ENCODE measurements around the gene HNRNPL.
"Not testable (repeated sequence)": the region's sequence is repeated elsewhere in the genome, so short reads cannot be mapped to it uniquely, and the experiment has no call there.

The HNRNPL gene

DNA sequence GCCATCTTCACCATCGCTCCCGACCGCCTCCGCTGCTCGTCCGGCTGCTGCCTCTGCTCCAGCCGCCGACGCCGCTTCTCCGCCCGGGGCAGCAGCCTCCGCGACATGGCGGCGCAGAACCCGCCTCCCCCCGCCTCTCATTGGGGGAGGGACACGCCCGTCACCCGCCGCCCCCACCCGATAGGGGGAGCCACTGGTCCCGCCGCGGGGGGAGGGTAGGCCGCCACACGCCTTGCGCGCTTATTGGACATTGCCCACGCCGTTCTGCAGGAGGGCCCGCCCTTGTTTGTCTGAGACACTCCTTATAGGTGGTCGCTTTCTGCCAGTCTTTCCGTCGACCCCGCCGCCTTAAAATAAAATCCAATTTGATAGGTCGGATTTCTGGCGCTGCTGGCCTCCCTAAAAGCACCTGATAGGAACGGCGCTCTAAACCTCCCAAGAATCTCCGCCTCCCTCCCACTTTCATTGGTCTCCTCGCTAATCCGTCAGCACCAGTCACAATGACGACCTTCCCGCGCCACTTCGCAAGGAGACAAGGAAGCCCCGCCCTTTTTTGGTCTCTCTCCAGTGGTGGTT is at the start of gene HNRNPL:
Gene HNRNPL (minus strand): TSS at position 127 of the 576 bp plus-strand sequence. CDS start 20 bp downstream, at position 107.
- DNase-seq = peak; percentile 100

DNA sequence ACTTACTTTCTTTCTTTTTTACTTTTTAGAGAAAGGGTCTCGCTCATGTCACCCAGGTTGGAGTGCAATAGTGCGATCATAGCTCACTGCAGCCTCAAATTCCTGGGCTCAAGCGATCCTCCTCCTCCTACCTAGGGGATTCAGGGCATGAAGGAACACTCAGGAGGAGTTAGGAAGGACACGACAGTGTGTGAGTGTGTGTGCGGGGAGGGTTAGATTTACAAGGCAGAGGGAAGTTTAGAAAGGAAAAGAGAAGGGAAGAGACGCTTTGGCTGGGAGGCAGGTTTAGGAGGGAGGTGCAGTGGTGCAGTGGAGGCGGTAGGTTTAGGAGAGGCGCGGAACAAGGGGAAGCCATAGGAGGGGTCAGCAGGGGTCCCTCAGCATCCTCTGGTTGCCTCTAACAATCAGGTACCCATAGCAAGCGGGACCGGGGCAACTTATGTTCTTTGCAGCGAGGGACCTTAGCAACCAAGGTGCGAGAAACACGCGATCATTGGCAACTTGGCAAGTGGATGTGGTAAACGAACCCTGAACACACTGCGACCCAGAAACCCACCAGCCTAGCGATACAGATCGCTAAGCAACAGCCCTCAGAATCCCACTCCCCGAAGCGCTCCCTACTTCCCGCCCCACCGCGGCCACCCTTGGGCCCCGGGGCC is 49.1 kb upstream of the HNRNPL start:
- no peak for DNase-seq

DNA sequence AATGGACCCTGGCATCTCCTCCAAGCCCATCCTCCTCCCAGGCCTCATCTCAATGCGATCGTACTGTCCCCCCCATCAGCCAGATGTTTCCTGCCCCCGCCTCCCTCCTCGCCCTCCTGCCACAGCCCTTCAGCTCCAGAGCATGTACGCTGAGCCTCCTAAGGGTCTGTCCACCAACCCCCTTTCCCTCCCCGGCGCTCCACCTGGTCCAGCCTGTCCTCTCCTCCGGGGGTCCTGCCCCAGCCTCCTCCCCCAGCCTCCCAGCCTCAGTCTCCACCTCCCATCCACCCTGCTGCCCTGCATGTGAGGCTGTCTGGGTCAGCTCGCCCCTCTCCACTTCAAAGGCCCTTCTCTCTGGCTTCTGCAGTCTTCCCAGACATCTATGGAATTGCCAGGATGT is 45.2 kb upstream of the HNRNPL start:
- no peak for DNase-seq

DNA sequence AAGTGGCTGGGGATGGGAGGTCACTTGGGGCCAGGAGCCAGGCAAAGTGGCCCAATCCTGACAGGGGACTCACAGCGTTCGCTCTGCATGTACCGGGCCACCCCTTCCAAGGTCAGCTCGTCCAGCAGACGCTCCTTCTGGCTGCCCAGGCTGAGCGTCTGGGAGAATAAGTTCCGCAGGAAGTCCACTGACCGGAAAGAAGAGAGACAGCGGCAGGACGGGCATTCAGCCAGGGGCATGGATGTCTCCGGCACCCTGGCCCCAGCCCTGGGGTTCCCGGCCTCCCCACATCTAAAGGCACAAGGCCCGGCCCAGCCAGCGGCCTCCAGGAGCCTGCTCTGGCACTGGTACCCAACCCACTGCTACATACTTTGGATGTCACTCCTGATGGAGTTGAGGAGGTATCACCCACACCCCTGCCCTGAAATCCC is 43.6 kb upstream of the HNRNPL start:
- DNase-seq = no peak

DNA sequence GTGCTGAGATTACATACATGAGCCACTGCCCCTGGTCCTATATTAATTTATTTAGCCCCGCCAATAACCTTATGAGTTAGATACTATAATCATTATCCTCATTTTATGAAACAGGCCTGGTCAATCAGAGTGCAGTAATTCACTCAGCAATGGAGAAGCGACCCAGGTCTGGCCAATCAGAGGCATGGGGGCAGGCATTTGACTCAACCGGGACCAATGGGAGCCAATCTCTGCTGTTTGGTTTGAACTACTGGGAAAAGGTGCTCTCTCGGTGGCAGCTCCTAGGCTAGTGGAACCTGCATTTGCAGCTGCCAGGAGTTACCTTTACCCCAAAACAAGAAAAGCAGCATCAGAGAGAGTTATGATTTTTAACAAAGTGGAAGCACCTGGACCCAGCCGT is 43.1 kb upstream of the HNRNPL start:
- DNase-seq = no peak

DNA sequence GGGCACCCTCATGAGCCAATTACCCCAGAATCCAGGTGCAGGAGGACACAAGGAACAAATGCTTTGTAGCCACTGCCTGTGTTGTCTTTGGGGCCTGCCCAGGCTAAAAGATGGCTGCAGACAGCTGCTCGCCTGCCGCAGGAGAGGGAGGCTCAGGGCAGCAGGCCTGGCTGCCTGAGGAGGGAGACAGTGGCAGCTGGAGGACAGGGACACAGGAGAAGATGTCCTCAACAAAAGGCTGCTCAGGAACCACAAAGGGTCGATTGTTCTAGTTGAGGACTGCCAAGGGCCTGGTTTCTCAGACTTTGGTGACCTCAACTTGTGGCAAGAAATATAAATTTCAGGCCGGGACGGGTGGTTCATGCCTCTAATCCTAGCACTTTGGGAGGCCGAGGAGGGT is 42.0 kb upstream of the HNRNPL start:
- DNase-seq = no peak

DNA sequence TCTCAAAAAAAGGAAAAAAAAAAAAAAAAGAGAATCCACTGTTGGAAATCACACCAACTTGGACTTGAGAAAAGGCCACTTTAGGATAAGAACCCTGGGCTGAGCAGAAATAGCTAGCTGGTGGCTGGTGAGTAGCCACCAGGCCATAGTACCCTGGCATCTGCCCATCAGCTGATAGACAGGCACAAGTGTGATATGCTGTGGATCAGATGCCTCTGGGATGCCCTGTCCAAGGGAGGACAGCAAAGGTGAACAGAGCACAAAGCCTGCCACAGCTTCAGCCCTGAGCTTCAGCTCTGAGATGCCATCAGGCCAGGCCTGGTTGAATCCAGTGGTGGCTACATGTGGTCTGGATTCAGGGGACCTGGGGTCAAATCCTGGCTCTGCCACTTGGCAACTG is 40.9 kb upstream of the HNRNPL start:
- no peak for DNase-seq

DNA sequence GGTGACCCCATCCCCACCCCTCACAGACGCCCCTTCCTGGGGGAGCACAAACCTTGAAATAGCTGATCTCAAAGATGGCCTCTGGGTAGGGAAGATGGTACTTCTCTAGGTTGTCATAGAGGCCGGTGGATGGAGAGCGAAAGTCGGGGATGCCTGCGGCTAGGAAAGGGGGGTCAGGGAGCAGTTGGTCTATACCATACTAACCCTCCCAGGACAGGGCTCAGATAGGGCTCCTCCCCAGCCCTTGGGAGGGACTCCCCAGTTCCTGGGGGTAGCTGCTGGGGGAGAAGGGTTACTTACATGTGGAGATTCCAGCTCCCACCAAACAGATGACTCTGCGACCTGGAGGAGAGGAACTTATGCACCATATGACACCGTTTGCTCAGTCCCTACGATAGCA is 40.0 kb upstream of the HNRNPL start:
- DNase-seq = no peak

DNA sequence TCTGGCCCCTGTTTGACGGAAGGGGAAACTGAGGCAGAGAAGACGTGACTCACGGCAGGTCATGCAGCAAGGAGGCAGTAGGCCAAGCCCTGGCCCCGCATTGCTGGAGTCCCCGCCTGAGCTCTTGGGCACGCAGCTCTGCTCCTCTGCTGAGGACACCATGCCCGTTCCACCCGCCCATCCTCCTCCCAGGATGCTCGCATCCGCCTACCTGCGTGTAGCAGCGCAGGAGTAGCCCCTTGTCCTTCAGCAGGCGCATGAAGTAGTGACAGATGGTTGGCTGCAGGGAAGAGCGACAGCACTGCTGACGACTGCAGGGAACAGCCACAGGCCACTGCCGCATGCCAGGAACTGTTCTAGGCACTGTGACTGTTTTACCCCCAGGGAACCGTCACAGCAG is 39.1 kb upstream of the HNRNPL start:
- DNase-seq = no peak

DNA sequence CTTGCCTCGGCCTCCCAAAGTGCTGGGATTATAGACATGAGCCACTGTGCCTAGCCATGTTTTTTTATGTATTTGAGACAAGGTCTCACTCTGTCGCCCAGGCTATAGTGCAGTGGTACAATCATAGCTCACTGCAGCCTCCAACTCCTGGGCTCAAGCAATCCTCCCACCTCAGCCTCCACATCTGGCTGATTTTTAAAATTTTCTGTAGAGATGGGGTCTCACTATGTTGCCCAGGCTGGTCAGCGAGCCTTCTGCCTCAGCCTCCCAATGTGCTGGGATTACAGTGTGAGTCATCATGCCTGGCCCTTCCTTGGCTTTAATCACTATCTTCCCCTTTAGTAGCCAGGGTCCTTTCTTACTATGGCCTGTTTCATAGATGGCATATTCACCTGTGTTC is 34.9 kb upstream of the HNRNPL start:
- DNase-seq = not testable (repeated sequence)

DNA sequence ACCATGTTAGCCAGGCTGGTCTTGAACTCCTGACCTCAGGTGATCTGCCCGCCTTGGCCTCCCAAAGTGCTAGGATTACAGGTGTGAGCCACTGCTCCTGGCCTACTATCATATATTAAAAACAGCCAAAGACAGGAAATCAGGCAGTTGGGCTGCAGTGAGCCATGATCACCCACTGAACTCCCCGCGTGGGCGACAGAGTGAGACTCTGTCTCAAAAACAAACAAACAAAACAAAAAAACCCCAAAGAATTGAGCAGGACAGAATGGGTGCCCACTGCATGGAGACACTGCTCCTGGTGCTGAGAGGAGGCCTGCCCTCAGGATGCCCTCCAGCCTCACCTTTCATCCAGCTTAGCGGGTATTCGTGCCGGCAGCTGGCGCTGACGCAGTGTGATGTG is 33.5 kb upstream of the HNRNPL start:
- no peak for DNase-seq

DNA sequence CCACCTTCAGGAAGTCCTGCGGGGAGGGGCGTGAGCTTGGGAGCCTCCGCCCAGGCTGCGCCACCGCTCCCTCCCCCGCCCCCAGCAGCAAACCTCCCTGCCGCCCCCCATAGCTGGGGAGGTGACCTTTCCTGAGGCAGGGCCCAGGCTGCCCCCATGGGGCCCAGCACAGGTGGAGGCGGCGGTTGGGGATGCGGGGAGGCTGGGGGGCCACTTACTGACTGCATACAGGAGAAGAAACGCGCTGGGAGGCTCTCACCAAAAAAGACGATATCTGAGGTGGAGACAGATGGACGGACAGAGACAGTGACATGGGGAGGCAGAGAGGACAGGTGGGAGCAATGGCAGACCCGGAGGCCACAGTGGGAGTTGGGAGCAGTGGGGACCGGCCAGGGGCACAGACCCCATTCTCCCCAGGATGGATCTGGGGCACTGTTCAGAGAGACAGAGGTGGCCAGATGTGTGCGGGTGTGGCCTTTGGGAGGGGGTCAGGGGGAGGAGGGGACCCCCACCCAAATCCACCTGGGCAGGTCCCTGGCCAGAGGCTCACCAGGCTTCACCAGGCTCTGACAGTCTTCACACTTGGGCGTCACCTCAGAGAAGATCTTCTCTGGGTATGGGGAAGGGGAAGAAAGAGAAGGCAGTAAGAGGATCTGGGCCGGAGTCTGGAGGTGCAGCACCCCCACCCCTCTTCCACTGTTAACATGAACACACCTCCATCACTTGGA is 31.3 kb upstream of the HNRNPL start:
- no peak for DNase-seq

DNA sequence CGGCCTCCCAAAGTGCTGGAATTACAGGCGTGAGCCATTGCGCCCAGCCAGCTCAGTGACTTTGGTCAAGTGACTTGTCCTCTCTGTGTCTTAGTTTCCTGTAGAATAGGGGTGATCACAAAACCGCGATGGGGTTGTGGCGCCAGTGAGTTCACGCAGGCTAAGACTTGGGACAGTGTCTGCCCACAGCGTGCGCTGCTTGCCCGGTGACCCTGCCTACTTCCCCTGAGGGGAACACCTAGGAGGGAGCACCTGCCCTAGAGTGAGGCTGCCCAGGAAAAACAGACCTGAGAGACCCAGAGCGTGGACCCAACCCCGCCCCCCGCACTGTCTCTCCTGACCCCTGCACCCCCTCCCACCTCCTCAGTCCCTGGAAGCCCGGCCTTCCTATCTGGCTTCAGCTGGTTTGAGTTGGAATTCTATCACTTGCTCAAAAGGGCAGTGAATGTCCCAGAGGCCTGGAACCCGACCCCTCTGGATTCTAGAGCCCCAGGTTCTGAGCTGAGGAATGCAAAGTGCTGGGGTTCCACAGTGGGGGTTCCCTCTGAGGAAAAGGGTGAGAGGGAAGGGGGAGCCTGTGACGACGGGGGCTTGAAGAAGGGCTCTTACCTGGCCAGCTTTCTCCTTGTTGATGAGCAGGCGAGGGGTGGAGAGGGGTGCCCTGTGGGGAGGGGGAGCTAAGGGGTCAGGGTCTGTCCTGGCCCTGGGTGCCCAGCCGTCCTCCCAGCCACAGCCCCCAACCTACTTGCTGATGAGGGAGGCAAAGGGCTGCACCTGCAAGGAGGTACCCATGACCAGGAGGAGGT is 30.5 kb upstream of the HNRNPL start:
- no peak for DNase-seq

DNA sequence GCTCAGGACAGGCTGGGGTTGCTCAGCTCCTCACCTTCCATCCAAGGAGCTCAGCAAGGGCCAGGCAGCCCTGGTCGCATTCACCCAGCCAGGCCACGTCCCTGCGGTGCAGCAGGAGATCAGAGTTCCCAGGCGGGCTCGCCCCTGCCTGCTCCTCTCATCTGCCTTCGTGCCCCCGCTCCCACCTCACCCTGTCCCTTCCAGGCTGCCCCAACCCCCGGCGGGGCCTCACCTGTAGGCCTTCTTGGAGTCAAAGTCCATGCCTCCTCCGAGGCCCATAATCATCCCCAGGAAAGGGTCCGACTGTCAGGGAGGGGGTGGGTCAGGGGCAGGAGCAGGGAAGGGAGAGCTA is 29.6 kb upstream of the HNRNPL start:
- DNase-seq = no peak

DNA sequence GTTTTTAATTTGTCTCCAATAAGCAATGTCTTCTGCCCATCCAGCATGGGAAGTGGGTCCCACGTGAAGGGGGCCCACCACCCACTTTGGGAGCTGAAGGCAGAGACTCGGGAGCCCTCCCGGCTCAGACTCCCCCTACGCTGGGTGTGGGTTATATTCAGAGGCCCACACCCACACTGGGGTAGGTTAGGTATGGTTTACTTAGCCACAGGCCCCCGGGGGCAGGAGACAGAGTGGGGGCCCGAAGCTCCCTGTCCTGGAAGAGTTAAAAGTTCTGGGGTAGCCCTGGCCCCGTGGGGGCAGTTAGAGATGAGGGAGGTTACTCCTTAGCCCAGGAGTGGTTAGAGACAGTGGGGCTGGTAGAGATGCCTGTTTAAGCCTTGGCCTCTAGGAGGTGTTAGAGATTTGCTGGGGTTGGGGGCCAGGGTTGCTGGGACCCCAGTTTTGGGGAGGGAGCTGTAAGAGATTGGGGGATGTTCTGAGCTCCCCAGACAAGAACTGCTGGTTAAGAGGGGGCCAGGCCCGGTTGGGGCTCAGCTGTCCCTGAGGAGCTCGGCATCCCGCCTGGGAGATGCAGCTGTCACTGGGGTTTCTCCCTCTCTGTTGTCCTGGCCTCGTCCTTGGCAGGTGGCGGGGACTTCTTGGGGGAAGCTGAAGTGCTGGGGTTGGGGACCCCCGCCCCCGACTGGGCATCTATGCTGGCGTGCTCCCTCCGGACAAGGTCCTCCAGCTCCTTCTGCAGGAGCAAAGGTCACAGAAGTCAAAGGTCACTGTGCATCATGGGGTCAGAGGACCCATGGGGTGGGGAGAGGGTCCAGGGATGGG is 29.0 kb upstream of the HNRNPL start:
- no peak for DNase-seq

DNA sequence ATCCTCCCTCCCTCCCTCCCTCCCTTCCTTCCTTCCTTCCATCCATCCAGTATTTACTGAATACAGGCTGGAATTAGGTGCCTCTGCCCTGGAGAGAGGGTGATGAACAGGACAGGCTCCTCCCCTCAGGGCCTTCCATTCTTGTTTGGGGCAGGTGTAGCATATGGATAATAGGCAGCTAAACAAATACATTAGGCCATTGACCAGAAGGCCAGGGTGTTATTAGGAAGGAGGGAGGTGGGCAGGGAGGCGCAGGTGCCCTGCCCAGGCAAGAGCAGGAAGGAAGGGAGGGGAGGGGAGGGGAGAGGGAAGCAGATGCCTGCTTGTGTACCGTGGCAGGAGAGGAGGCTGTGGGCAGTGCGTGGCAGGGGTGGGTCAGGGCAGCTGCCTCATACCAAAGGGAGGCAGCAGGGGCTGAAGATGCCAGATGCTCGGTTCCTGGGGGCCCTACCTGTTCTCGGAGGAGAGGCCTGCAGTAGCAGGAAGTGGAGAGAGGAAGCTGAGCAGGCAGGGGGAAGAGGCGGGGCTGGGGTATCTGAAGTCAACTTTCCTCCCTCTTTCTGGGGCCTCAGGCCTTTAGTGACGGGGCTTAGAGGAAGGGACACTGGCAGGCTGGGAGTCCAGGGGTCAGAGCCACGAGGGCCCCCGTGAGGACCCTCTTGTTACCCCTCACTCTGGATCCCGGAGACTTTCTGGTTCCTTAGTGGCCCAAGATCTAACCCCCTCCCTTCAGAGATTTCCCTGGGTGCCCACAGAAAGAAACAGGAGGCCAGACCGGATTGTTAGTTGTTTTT is 28.2 kb upstream of the HNRNPL start, which contains the start of gene RINL:
Gene RINL (minus strand): TSS at position 495 of the 794 bp plus-strand sequence. CDS start 1,533 bp downstream, outside the sequence.
- DNase-seq = peak; percentile 91 to 97

DNA sequence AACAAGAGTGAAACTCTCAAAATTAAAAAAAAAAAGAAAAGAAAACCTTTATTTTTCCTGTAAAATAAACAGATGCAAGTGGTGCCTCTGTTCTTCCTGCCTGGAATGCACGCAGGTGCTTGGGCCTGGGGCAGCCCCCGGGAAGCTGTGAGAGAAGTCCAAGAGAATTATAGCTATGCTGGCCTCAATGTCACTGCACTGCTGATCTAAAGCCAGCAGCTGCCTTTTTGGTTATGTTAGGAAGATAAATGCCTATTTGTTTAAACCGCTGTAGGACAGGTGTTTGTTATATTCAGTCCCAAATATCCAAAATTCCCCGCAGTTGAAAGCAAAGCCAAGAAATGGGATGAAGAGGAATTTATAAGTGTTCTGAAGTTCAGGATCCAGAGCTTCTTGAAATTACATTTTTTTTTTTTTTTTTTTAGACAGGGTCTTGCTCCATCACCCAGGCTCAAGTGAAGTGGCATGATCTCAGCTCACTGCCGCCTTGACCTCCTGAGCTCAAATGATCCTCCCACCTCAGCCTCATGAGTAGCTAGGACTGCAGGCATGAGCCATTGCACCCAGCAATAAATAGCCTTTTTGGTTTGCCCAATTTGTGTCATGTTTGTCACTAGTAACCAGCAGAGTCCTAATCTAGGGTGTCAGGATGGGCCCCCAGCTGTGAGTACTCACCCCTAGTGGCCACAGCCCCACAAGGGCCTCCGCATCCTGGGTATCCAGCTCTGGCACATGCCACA is 26.0 kb upstream of the HNRNPL start:
- DNase-seq = peak; percentile 13 to 44

DNA sequence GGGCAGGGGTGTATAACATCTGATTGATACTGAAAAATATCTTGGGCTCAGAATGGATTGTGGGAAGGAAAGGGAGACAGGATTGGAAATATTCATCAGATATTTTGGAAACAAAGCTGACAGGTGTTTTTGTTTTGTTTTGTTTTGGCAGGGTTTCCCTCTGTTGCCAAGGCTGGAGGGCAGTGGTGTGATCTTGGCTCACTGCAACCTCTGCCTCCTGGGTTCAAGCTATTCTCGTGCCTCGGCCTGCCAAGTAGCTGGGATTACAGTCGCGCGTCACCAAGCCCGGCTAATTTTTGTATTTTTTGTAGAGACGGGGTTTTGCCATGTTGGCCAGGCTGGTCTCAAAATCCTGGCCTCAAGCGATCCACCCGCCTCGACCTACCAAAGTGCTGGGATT is 23.6 kb upstream of the HNRNPL start:
- DNase-seq = not testable (repeated sequence)

DNA sequence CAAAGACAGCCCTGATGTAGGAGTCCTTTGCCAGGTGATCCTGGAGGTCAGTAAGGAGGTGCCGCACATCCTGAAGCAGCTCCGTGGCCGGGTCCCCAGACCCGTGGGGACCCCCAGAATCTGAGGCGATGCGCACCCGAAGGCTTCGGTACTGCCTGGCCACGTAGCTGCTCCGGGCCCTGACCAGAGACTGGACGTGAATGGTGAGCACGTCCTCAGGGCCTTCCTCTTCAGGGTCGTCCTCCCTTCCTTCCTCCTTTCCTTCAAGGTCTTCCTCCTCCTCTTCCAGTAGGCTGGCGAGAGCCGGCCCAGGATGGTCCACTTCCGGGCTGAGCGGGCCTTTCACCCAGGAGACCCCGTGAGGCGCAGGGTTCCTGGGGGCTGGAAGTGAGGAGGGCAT is 20.8 kb upstream of the HNRNPL start:
- no peak for DNase-seq

DNA sequence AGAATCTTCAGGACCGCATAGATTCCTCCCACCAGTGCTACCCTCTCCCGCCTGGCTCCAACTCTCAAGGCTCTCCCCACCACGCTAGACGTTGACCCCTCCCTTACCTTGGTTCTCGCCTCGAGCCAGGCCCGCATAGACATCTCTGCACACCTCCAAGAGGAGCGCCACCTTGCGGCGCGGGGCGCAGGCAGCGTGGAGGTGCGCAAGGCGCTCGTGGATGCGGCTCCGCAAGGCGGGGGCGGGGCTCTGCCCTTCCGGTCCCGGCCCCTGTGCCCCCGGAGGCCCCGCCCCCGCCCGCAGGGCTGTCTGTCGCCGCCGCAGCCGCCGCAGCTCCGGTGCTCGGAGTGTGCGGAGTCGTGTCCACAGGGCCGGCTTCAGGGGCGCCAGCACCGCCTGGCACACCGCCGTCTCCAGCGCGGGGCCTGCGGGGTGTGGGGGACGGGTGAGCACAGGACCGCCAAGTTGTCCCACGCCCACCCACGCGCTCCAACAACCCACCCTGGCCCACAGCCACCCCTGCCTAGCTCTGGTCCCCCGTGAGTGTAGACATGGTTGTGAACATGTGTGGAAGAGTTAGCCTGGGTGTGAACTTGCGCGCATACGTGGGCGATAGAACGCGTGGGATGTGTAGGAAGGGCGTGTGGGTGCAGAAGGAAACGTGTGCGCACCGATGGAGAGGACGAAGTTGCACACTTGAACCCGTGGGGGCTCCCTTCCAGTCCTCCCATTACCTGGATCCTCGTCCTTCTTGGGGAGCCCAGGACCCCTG is 20.2 kb upstream of the HNRNPL start:
- DNase-seq = peak; percentile 76 to 85

All from NCI-H2081 (cell line).